Effector CD8-positive, alpha-beta T cell (primary cell): ENCODE measurements around the gene ETV6.

ENCODE experiments used
- DNase-seq: peaks from one replicate; lab custom pipeline; 2025; lab: John Stamatoyannopoulos, UW

Gene ETV6

GRCh38 chr12:11922361-11922760 is 272.9 kb downstream of the ETV6 start:
- DNase-seq: no peak

- no peak for DNase-seq
Observed at GRCh38 chr12:11923067-11923466, 273.6 kb downstream of the ETV6 start.

GRCh38 chr12:11927286-11927935 is 277.9 kb downstream of the ETV6 start:
- no peak for DNase-seq

- DNase-seq: no peak
Observed at GRCh38 chr12:11929714-11930113, 280.2 kb downstream of the ETV6 start.

GRCh38 chr12:11939223-11939622 is 289.7 kb downstream of the ETV6 start:
- DNase-seq: no peak

- DNase-seq: no peak
Observed at GRCh38 chr12:11941606-11942337, 292.3 kb downstream of the ETV6 start.

- DNase-seq: no peak
Observed at GRCh38 chr12:11943919-11944700, 294.6 kb downstream of the ETV6 start.
